HEK293T (cell line): ENCODE measurements around the gene HOXB2.
A peak's percentile ranks its signal among the peaks of the same experiment; 100 is the strongest.

ENCODE experiments used
- CTCF ChIA-PET: fragments of 350-600 bp; formaldehyde crosslinking; extraction: SDS; loops from one replicate; lab custom pipeline; 2021; ENCODE audit warnings: antibody characterized with exemption, inconsistent platforms; lab: Yijun Ruan, JAX
- POLR2A ChIA-PET: fragments of 350-600 bp; formaldehyde crosslinking; extraction: SDS; loops from one replicate; lab custom pipeline; 2020; ENCODE audit warnings: antibody characterized with exemption, inconsistent platforms; lab: Yijun Ruan, JAX
- DNase-seq: peaks from one replicate; pipeline ENCODE4 v3.0.0; 2012; ENCODE audit warnings: mixed read lengths; ENCODE audit errors: extremely low spot score
- ARNT ChIP-seq: fragments of 450-650 bp; IDR thresholded peaks from 2 replicates; pipeline ENCODE4 v1.6.1; 2017; ENCODE audit warnings: mild to moderate bottlenecking
- BHLHE40 ChIP-seq: fragments of 450-650 bp; IDR thresholded peaks from 2 replicates; pipeline ENCODE4 v1.6.1; 2016; ENCODE audit warnings: mild to moderate bottlenecking, moderate library complexity, borderline replicate concordance
- CTBP1 ChIP-seq: fragments of 450-650 bp; IDR thresholded peaks from 2 replicates; pipeline ENCODE4 v1.6.1; 2016; ENCODE audit warnings: borderline replicate concordance
- ELF4 ChIP-seq: fragments of 450-650 bp; IDR thresholded peaks from 2 replicates; pipeline ENCODE4 v1.6.1; 2017; ENCODE audit warnings: antibody characterized with exemption
- FOXA1 ChIP-seq: fragments of 450-650 bp; IDR thresholded peaks from 2 replicates; pipeline ENCODE4 v1.6.1; 2016; ENCODE audit warnings: mild to moderate bottlenecking
- FOXK2 ChIP-seq: fragments of 450-650 bp; IDR thresholded peaks from 2 replicates; pipeline ENCODE4 v1.6.1; 2016; ENCODE audit warnings: mild to moderate bottlenecking
- FOXM1 ChIP-seq: fragments of 450-650 bp; IDR thresholded peaks from 2 replicates; pipeline ENCODE4 v1.6.1; 2017; ENCODE audit warnings: mild to moderate bottlenecking, borderline replicate concordance
- HDGF ChIP-seq: fragments of 450-650 bp; IDR thresholded peaks from 2 replicates; pipeline ENCODE4 v1.6.1; 2017; ENCODE audit warnings: antibody characterized with exemption, borderline replicate concordance
- L3MBTL2 ChIP-seq: fragments of 450-650 bp; conservative IDR thresholded peaks from 2 replicates; pipeline ENCODE4 v1.6.1; 2016; ENCODE audit warnings: mild to moderate bottlenecking
- LEF1 ChIP-seq: fragments of 450-650 bp; IDR thresholded peaks from 2 replicates; pipeline ENCODE4 v1.6.1; 2017; ENCODE audit warnings: mild to moderate bottlenecking, borderline replicate concordance
- NFRKB ChIP-seq: fragments of 450-650 bp; IDR thresholded peaks from 2 replicates; pipeline ENCODE4 v1.6.1; 2016; ENCODE audit warnings: mild to moderate bottlenecking, moderate library complexity
- PKNOX1 ChIP-seq: fragments of 450-650 bp; IDR thresholded peaks from 2 replicates; pipeline ENCODE4 v1.6.1; 2016
- SUZ12 ChIP-seq: fragments of 450-650 bp; IDR thresholded peaks from 2 replicates; pipeline ENCODE4 v1.6.1; 2016; ENCODE audit warnings: mild to moderate bottlenecking
- TARDBP ChIP-seq: fragments of 450-650 bp; IDR thresholded peaks from 2 replicates; pipeline ENCODE4 v1.6.1; 2016
- ZNF384 ChIP-seq: fragments of 450-650 bp; IDR thresholded peaks from 2 replicates; pipeline ENCODE4 v1.6.1; 2016

The HOXB2 gene

GRCh38 chr17:48588074-48588415 lies 43.1 kb upstream of the HOXB2 start:
- POLR2A ChIA-PET: interaction anchor here (0.8 to 5.9 kb wide), 16 partner anchors 10 to 251 kb away, joined by 3 to 25 read pairs (median 6); partner anchors contain the start of genes HOXB4 and HOXB7
- CTCF ChIA-PET: interaction anchor here (0.6 to 2.2 kb wide), 16 partner anchors 13 to 326 kb away, joined by 3 to 9 read pairs (median 4); partner anchors contain the start of gene HOXB8

GRCh38 chr17:48587276-48588073 lies 42.6 kb upstream of the HOXB2 start:
- ChIA-PET POLR2A (interaction anchor here (0.7 to 5.9 kb wide), 15 partner anchors 10 to 251 kb away, joined by 3 to 25 read pairs (median 5); partner anchors contain the start of genes HOXB4 and HOXB7), CTCF (interaction anchor here (0.6 to 2.2 kb wide), 17 partner anchors 13 to 440 kb away, joined by 3 to 9 read pairs (median 4); partner anchors contain the start of gene HOXB8)
- DNase-seq: no peak
- TF ChIP-seq ARNT (no peak), FOXA1 (no peak), FOXM1 (no peak), CTBP1 (peak; percentile 59; the same call in 1 of the 2 replicates), PKNOX1 (peak; percentile 96), L3MBTL2 (no peak; the same call in 1 of the 2 replicates)

More at GRCh38 chr17:48588074-48588415, 43.1 kb upstream of the HOXB2 start:
- DNase-seq: no peak
- TF ChIP-seq BHLHE40 (no peak), FOXA1 (no peak), HDGF (no peak), FOXK2 (no peak), FOXM1 (no peak), L3MBTL2 (no peak), CTBP1 (no peak)

- no peak for TF ChIP-seq LEF1
- TF ChIP-seq SUZ12: no peak
- no peak for TF ChIP-seq ARNT
- no peak for TF ChIP-seq ZNF384
- DNase-seq: no peak
- POLR2A ChIA-PET: interaction anchor here (0.7 to 5.9 kb wide), 11 partner anchors 13 to 250 kb away, joined by 3 to 25 read pairs (median 5); partner anchors contain the start of gene HOXB7
- CTCF ChIA-PET: interaction anchor here (0.6 to 2.2 kb wide), 8 partner anchors 14 to 251 kb away, joined by 3 to 9 read pairs (median 6); no protein-coding TSS in a partner anchor
Observed at GRCh38 chr17:48586355-48587258, 41.7 kb upstream of the HOXB2 start.

- POLR2A ChIA-PET: interaction anchor here (0.9 kb wide), 1 partner anchor 37 kb away, joined by 3 read pairs; no protein-coding TSS in a partner anchor
- TF ChIP-seq ELF4 (no peak), FOXA1 (no peak), CTBP1 (no peak), FOXM1 (no peak), HDGF (no peak), LEF1 (no peak), PKNOX1 (no peak), L3MBTL2 (no peak), TARDBP (no peak), BHLHE40 (no peak), ARNT (no peak)
- DNase-seq: no peak
- CTCF ChIA-PET: interaction anchor here (0.6 to 0.8 kb wide), 2 partner anchors 83 to 167 kb away, joined by 3 read pairs; no protein-coding TSS in a partner anchor
Observed at GRCh38 chr17:48584223-48584741, 39.4 kb upstream of the HOXB2 start.

GRCh38 chr17:48583708-48584222 lies 38.9 kb upstream of the HOXB2 start:
- no peak for DNase-seq
- POLR2A ChIA-PET: interaction anchor here (0.9 kb wide), 1 partner anchor 37 kb away, joined by 3 read pairs; no protein-coding TSS in a partner anchor
- TF ChIP-seq ARNT (no peak), SUZ12 (no peak), L3MBTL2 (no peak), HDGF (no peak), NFRKB (no peak), FOXM1 (no peak), ZNF384 (no peak), PKNOX1 (no peak)
- CTCF ChIA-PET: interaction anchor here (0.6 to 0.8 kb wide), 3 partner anchors 82 to 337 kb away, joined by 3 to 5 read pairs (median 3); no protein-coding TSS in a partner anchor
